Endothelial cell of umbilical vein (primary cell): ENCODE measurements around the gene CPXM2. TPM values are rescaled to one million over a fixed set of nuclear protein-coding genes. Genes with fewer than 3 reads are reported as not detected.

Experiments
- BruUV-seq: library from RNA; stranded (reverse); fragments of 400-500 nt; replicated peaks from 2 replicates; lab custom pipeline; 2021; lab: Mats Ljungman, UMichigan
- CTCF ChIA-PET: fragments of 300-600, 350-600 bp; sonication (Branson Sonifier 250); formaldehyde crosslinking; loops from one replicate; lab custom pipeline; 2021; ENCODE audit warnings: antibody characterized with exemption, inconsistent platforms; lab: Charles Lee
- POLR2A ChIA-PET: fragments of 300-600, 350-600 bp; sonication (Branson Sonifier 250); formaldehyde crosslinking; loops from one replicate; lab custom pipeline; 2021; ENCODE audit warnings: antibody characterized with exemption, inconsistent platforms; lab: Charles Lee
- DNase-seq: peaks from one replicate; pipeline ENCODE4 v3.0.0-alpha.2; 2011; ENCODE audit warnings: low read depth, low spot score
- FAIRE-seq: peaks from 2 replicates; lab custom pipeline; 2011; peaks lifted over from hg19 to GRCh38; lab: Jason Lieb, UNC
- H2AFZ ChIP-seq: 2 replicates; pipeline ENCODE4 v1.6.0; 2012; ENCODE audit warnings: low read depth, low read length, control low read depth, inconsistent platforms
- H3K27ac ChIP-seq: 2 replicates; pipeline ENCODE4 v1.5.1; 2011; ENCODE audit warnings: low read depth, mild to moderate bottlenecking, control low read depth, low read length, moderate library complexity; ENCODE audit not compliant: insufficient read depth
- H3K27me3 ChIP-seq, 2 experiments: 2 replicates each; pipeline versions ENCODE4 v1.6.0 to v1.6.1; 2011; ENCODE audit warnings: low read length in 2 of 2, mixed read lengths in 1 of 2; ENCODE audit not compliant: control insufficient read depth in 2 of 2, insufficient read depth in 2 of 2
- H3K36me3 ChIP-seq, 2 experiments: 2 replicates in 1 of 2; 3 replicates in 1 of 2; pipeline ENCODE4 v1.5.1; 2011; ENCODE audit warnings: low read length in 2 of 2, mild to moderate bottlenecking in 1 of 2, moderate library complexity in 1 of 2; ENCODE audit not compliant: control insufficient read depth in 2 of 2, insufficient read depth in 2 of 2; ENCODE audit errors: extremely low read depth in 1 of 2
- H3K4me1 ChIP-seq: 3 replicates; pipeline ENCODE4 v1.5.1; 2011; ENCODE audit warnings: mild to moderate bottlenecking, low read length; ENCODE audit not compliant: control insufficient read depth, insufficient read depth; ENCODE audit errors: extremely low read depth
- H3K4me2 ChIP-seq: 2 replicates; pipeline ENCODE4 v1.6.1; 2011; ENCODE audit warnings: low read length, control low read depth, mixed read lengths; ENCODE audit not compliant: insufficient read depth
- H3K4me3 ChIP-seq, 3 experiments: fragments of 200-600 bp in 1 of 3; sonication (generic), shearing (Covaris generic) in 1 of 3; replicated peaks in 1 of 3; 2 replicates each; pipeline ENCODE4 v1.5.1; 2011 to 2016; ENCODE audit warnings: control low read depth in 3 of 3, low read length in 3 of 3, mild to moderate bottlenecking in 2 of 3, inconsistent platforms in 1 of 3, low read depth in 1 of 3, moderate library complexity in 1 of 3; ENCODE audit not compliant: insufficient read depth in 1 of 3
- H3K79me2 ChIP-seq: 2 replicates; pipeline ENCODE4 v1.6.0; 2012; ENCODE audit warnings: low read length, inconsistent platforms; ENCODE audit not compliant: control insufficient read depth, insufficient read depth
- H3K9ac ChIP-seq: replicated peaks from 2 replicates; pipeline ENCODE3; 2011; ENCODE audit warnings: low read length, control low read depth; ENCODE audit not compliant: insufficient read depth; ENCODE audit errors: extremely low read depth
- H3K9me1 ChIP-seq: replicated peaks from 3 replicates; pipeline ENCODE4 v1.6.0; 2011; ENCODE audit warnings: mild to moderate bottlenecking, low read length; ENCODE audit not compliant: control insufficient read depth, insufficient read depth; ENCODE audit errors: extremely low read depth
- H3K9me3 ChIP-seq: replicated peaks from 2 replicates; pipeline ENCODE4 v1.5.1; 2012; ENCODE audit warnings: low read length, inconsistent platforms; ENCODE audit not compliant: control insufficient read depth, insufficient read depth
- H4K20me1 ChIP-seq: replicated peaks from 2 replicates; pipeline ENCODE3; 2011; ENCODE audit warnings: mild to moderate bottlenecking, low read length; ENCODE audit not compliant: control insufficient read depth, insufficient read depth; ENCODE audit errors: extremely low read depth
- CTCF ChIP-seq, 2 donors: IDR thresholded peaks; 1 replicate in 1 of 2; 2 replicates in 1 of 2; pipeline ENCODE4 v1.5.1; 2011; ENCODE audit warnings: low read length in 2 of 2, mild to moderate bottlenecking in 2 of 2, moderate library complexity in 2 of 2, control low read depth in 1 of 2, inconsistent platforms in 1 of 2, low read depth in 1 of 2; ENCODE audit not compliant: insufficient read depth in 1 of 2; ENCODE audit errors: extremely low read depth in 1 of 2
- EZH2 ChIP-seq: IDR thresholded peaks from 2 replicates; pipeline ENCODE4 v1.6.1; 2012; ENCODE audit warnings: borderline replicate concordance, low read depth, mild to moderate bottlenecking, moderate library complexity, low read length, inconsistent platforms; ENCODE audit not compliant: severe bottlenecking
- FOS ChIP-seq: IDR thresholded peaks from 2 replicates; pipeline ENCODE4 v1.6.1; 2011; ENCODE audit warnings: mild to moderate bottlenecking, low read length, moderate library complexity, borderline replicate concordance; ENCODE audit not compliant: insufficient read depth
- GATA2 ChIP-seq: IDR thresholded peaks from 2 replicates; pipeline ENCODE4 v1.7.0; 2011; ENCODE audit warnings: low read depth, mild to moderate bottlenecking, moderate library complexity, mixed read lengths, low read length; ENCODE audit not compliant: insufficient read length, insufficient read depth
- JUN ChIP-seq: IDR thresholded peaks from 2 replicates; pipeline ENCODE4 v1.6.1; 2011; ENCODE audit warnings: borderline replicate concordance, low read depth; ENCODE audit not compliant: insufficient read length, insufficient read depth
- MAX ChIP-seq: IDR thresholded peaks from 2 replicates; pipeline ENCODE4 v1.6.1; 2011; ENCODE audit not compliant: insufficient read depth, insufficient read length
- MYC ChIP-seq: IDR thresholded peaks from one replicate; pipeline ENCODE4 v1.6.1; 2011; ENCODE audit warnings: mild to moderate bottlenecking, low read depth, low read length
- POLR2A ChIP-seq: IDR thresholded peaks from 2 replicates; pipeline ENCODE4 v1.6.1; 2012; ENCODE audit warnings: low read depth, mild to moderate bottlenecking, control low read depth, low read length
- POLR2AphosphoS5 ChIP-seq: IDR thresholded peaks from 2 replicates; pipeline ENCODE4 v1.6.1; 2012; ENCODE audit warnings: low read depth, mild to moderate bottlenecking, control low read depth, low read length, moderate library complexity; ENCODE audit not compliant: insufficient read depth
- dilution Hi-C: fragments of 300-500 bp; cut with MboI; formaldehyde crosslinking; loops from one replicate; pipeline ENCODE4 v1.15.0; 2019; ENCODE audit warnings: low sequenced_read_pairs; ENCODE audit not compliant: extremely low pct_ligation_motif_present
- intact Hi-C: fragments of 100-400 bp; cut with micrococcal nuclease; formaldehyde crosslinking; loops from one replicate; pipeline ENCODE4 v1.10.0; 2022
- polyA plus RNA-seq, 4 experiments: library from polyadenylated mRNA; depleted of rRNA in 3 of 4; stranded (reverse) in 3 of 4; unstranded in 1 of 4; fragments of >200 nt; gene quantifications; 2 replicates each; pipeline versions ENCODE4 v1.2.1 to v1.2.3, GENCODE V29; 2011 to 2012; ENCODE audit warnings: missing spikeins in 1 of 4
- total RNA-seq: library from RNA; stranded (reverse); gene quantifications from 2 replicates; pipeline ENCODE4 v1.2.3, GENCODE V29; 2021

Gene CPXM2
- total and polyA plus RNA-seq, 2 donors (not counting 3 experiments of a cell fraction or from before 2014, with no cell fraction given), result 1.8 to 2.7 TPM

GRCh38 chr10:123718544-123719060 is 173.0 kb downstream of the CPXM2 start:
- H3K36me3 ChIP-seq, result no peaks in the 10 kb centered on the region
- H3K79me2 ChIP-seq, result no peaks in the 10 kb centered on the region
- no peak overlapping the region for H3K4me2 ChIP-seq
- no peak overlapping the region for H3K4me3 ChIP-seq
- H3K9me3 ChIP-seq, result no peaks in the 10 kb centered on the region
- H3K9ac ChIP-seq, result no peak overlapping the region
- POLR2A ChIA-PET, result no interaction called here
- no peak overlapping the region for H2AFZ ChIP-seq
- BruUV-seq, result no TSS peak
- no peak for FAIRE-seq
- TF ChIP-seq JUN (no peak), POLR2AphosphoS5 (no peak), CTCF (IDR thresholded peaks at IDR 0.05; ENCODE audit: extremely low read depth in 1 of 2, insufficient read depth in 1 of 2, low read depth in 1 of 2, low read length in 2 of 2) (no peak), FOS (no peak), MAX (no peak), POLR2A (no peak), MYC (no peak), EZH2 (no peak), GATA2 (no peak)
- H3K9me1 ChIP-seq, result no peaks in the 10 kb centered on the region
- CTCF ChIA-PET, result interaction anchor here (0.9 kb wide), 1 partner anchor 31 kb away, joined by 3 read pairs; no protein-coding TSS in a partner anchor
- no peak overlapping the region for H3K27ac ChIP-seq
- intact Hi-C loops, result no loop called here
- no peaks in the 10 kb centered on the region for H4K20me1 ChIP-seq
- H3K4me1 ChIP-seq, result no peaks in the 10 kb centered on the region
- dilution Hi-C loops, result no loop called here
- no peaks in the 10 kb centered on the region for H3K27me3 ChIP-seq
- DNase-seq, result no peak
